Skeletal muscle cell (primary cell): ENCODE results near the gene PCF11.
"Not testable (repeated sequence)": the region's sequence is repeated elsewhere in the genome, so short reads cannot be mapped to it uniquely, and the experiment has no call there.

Experiments used
- DNase-seq: peaks from one replicate; pipeline ENCODE4 v3.0.0-alpha.2; 2010; ENCODE audit warnings: low read depth
- H3K4me3 ChIP-seq: 2 replicates; pipeline ENCODE4 v1.5.1; 2011; ENCODE audit warnings: low read depth, mild to moderate bottlenecking, control low read depth, low read length, moderate library complexity

Gene PCF11

DNA sequence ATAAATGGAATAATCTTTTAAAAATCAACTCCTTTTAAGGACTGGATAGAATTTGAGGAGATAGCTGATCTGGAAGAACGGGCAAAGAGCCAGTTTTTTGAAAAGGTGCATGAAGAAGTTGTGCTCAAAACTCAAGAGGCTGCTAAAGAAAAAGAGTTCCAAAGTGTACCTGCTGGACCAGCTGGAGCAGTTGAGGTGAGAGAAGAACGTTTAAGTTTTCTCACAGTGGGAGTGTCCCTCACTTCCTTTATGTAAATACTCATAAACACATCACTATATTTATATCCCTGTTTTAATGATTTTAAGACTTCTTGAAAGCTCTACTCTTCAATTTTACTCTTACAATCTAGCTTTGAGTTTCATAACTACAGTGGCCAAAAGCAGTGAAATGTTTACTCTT lies 24.9 kb downstream of the PCF11 start:
- DNase-seq = no peak
- H3K4me3 ChIP-seq = no peak overlapping the region

DNA sequence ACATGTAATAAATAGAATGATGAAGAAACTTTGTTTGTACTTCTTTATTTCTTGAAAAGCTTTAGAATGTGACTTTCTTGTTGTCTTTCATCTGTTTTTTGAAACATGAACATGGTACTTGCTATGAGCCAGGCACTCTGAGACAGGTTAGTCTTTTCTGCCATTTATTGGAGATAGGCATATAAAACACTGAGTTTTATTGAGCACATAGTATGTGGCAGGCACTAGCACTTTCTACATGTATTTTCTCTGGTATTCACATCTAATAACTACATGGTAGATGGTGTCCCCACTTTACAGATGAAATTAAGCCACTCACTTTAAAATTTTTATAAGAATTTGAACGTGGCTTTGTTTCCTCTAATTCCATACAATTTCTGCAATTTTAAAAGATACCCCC lies 28.8 kb downstream of the PCF11 start:
- no peak overlapping the region for H3K4me3 ChIP-seq

DNA sequence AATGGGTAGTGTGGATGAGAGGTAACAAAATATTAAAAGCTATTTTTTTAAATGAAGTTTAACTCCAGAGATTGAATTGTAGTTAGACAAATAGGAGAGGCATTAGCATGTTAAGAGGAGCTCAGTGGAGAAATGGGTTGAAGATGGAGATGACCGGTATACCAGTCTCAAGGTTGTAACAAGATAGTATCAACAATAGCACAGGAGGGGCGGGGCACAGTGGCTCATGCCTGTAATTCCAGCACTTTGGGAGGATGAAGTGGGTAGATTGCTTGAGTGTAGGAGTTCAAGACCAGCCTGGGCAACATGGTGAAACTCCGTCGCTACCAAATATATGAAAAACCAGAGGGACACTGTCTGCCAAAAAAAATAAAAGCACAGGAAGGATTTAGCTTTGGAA lies 30.5 kb downstream of the PCF11 start:
- DNase-seq = no peak
- H3K4me3 ChIP-seq = no peak overlapping the region

More for the DNA sequence above, 28.8 kb downstream of the PCF11 start:
- DNase-seq = no peak

DNA sequence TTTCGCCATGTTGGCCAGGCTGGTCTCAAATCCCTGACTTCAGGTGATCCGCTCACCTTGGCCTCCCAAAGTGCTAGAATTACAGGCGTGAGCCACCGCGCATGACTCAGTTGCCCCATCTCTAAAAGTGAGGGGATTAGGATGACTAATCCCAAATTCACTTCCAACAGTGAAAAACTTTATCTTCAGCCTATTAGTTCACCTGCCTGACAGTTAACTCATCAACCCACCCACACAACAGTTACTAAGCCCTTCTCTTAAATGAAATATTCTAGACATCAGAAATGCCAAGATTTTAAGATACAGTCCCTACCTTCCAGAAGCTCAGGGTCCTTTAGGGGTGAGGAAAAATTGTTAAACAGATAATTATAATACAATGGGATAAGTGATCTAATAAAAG lies 34.6 kb downstream of the PCF11 start:
- no peak for DNase-seq
- no peak overlapping the region for H3K4me3 ChIP-seq

DNA sequence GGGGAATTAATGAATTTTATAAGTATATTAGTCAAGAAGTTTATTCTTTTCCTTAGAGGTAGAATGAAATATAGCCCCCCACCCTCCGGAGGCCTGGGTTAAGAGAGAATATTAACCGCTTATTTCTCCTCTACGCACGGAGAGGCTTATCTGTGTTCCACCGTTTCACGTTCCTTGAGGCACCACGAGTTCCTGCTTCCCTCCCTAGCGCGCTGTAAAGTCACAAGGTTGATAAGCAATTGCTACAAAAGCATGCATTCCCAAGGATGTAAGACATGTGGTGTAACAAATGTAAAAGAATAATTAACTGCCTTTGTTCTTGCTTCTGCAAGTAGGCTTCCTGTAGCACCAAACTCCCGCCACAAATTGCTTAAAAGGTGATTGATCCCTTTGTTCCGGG lies 35.1 kb downstream of the PCF11 start:
- peak overlapping the region; percentile 89 for H3K4me3 ChIP-seq
- no peak for DNase-seq

DNA sequence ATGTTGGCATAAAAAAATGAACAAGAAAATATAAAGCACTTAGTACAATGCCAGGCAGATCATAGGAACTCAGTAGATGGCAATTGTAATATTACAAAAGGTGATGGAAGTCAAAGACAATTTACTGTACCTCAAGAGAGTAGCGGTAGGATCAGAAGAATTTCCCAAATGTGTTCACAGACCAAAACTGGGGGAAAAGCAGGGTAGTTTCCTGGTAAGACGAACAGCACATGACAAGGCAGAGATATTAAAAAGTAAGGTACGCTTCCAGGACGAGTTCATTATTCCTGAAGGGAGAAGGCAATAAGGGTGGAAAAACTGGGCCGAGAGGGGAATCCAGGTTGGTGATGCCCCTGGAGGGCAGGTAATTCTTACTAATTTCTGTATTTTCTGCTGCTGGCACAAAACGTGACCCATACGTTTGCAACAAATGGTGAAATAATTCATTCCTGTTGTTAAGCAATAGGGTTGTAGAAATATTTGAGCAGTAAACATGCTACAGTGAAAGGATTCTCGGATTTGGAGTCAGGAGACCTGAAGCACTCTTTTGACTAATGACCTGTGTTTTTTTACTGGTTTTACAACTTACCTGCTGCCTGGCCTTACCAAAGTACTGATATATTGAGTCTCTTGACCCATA lies 35.8 kb downstream of the PCF11 start:
- no peak for DNase-seq

DNA sequence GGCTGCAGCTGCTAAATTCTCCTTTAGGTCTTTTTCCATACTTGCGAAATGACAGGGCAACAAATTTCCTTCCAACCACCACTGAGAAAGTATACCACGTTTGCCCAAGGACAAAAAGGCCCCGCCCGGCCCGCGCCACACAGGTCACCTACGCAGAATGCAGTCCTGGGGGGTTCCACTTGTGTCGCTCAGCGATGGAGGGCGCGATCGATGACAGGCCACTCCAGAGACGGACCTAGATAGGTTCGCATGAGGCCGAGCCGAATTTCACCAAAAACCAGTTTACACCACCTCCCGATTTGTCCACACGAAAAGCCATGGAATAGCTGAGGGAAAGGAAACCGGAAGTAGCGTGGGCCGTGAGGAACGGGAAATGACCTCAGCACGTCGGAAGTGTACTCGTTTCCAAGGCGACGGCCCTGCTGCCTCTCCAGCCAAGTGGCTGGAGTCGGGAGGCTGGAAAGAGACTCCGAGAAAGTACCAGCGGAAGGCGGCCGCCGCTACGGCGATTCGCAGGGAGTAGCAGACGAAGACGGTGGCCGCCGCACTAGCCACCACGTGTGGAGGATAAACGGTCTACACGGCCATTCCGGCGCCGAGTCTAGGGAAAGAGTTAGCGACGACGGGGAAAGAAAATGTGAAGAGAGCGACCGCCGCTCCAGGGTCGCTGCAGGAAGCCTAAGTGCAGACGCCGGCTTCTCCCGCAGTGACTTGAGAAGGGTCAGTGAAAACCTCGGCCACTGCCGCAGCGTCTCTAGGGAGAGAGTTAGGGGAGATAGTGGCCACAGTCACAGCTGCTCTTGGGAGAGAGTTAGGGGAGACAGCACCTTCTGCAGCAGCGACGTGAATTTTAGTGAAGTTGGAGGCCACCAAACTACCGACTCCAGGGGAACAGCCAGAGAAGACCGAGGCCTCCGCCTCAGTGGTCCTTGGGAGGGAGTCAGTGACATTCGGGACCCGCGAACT lies 36.7 kb downstream of the PCF11 start, which contains the start of gene ANKRD42:
Gene ANKRD42, plus strand, starts transcription at position 398 of the 966 bp plus-strand sequence. CDS start 959 bp downstream, outside the sequence.
- peak within 1 kb of the TSS; percentile 89 for H3K4me3 ChIP-seq
- peak; percentile 86 for DNase-seq

More for the DNA sequence above, 35.8 kb downstream of the PCF11 start:
- peak overlapping the region; percentile 89 for H3K4me3 ChIP-seq

DNA sequence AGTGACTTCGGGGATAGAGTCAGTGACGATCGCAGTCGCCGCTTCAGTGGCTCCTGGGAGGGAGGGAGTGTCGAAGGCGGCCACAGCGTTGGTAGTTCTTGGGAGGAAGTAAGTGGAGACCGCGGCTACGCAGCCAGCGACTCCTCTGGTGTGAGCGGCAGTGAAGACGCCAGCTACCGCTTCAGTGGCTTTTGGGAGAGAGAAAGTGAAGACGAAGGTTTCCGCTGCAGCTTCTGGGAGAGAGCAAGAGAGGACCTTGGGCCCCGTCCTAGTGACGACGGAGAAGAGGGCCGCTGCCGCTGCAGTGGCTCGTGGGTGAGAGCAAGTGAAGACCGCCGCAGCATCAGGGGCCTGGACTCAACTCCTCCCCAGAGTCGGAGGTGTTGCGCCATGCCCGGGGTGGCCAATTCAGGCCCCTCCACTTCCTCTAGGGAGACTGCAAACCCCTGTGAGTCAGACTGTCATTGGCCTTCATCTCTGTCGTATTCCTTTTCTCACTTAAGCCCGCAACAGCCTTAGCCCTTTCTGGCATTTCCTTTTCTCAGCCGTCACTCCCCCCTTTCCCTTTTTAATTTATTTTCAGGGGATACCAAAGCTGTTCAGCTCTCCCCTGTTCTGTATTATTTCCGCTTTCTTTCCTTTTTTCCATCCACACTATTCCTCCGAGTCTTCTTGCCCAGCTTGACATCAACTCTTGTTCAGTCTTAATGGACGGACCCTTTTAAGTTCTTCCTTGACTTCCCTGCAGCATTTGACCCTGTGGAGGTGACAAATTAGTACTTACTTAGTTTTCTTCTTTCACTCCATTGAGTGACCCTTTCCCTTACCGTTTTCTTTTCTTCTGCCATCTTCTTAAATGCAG lies 37.6 kb downstream of the PCF11 start:
- DNase-seq = peak; percentile 41

DNA sequence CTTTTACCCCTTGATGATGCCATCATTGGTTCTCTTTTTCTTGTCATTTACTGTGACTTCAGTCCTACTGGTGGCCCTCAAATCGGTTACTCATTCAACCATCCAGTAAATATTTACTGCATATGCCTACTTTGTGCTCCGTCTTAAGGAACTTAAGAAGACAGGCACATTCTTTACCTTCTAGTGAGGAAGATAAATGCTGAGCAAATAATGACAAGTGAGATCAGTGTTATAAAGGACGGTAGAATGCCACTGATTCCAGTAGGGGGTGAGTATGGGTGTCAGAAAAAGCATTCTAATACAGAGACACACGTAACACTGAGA lies 38.2 kb downstream of the PCF11 start:
- DNase-seq = no peak
- H3K4me3 ChIP-seq = peak overlapping the region; percentile 89

More for the DNA sequence above, 37.6 kb downstream of the PCF11 start:
- peak overlapping the region; percentile 89 for H3K4me3 ChIP-seq

DNA sequence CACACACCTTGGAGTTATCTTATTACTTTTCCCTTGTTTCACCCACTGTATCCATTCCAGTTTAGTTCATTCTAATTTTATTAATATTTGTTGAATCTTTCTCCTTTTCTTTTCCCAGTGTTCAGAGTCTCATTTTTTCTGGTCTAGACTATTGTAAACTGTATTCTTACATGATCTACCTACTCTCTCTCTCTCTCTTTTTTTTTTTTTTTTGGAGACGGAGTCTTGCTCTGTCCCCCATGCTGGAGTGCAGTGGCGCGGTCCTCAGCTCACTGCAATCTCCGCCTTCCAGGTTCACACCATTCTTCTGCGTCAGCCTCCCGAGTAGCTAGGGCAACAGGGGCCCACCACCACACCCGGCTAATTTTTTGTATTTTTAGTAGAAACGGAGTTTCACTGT lies 38.7 kb downstream of the PCF11 start:
- DNase-seq = no peak
- no peak overlapping the region for H3K4me3 ChIP-seq

DNA sequence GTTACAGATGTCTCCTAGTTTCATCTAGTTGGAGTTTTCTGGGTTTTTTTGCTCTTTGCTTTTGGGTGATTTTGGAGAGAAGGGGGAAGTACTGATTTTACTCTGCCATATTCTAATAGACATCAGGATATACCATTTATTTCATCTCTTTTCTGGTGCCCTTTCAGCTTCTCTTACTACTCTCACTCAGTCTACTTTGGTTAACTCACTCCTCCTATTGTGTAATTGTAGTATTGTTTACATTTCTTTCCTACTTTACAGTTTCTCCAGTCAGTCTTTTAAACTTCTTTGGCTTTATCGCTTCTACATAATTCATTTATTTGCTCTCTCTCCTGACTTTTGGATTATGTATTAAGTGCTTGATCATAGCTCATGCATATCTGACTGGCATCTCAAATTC lies 43.1 kb downstream of the PCF11 start:
- no peak overlapping the region for H3K4me3 ChIP-seq
- DNase-seq = no peak

DNA sequence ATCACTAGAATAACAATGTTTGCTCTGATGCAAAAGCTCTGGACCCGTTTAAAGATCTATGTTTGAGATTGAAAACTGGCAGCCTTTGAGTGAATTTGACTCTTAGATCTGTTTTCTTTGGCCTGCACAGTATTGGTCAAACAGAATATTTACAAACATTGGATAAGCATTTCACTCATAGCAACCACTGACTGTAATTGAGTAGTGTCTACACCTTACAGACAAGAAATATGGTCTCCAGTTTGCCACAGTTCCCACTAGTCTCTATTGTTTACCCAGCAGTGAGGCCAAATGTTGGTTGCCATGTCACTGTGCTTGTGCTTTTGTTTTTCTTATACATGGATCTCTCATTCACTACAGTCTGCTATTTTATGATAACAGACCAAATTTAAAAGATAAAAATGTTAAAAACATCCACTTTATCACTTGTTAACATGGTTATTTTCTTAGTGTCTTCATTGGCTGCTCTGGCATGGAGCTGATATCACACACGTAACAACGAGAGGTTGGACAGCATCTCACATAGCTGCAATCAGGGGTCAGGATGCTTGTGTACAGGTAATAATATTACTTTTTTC lies 48.8 kb downstream of the PCF11 start:
- DNase-seq = no peak
- no peak overlapping the region for H3K4me3 ChIP-seq

DNA sequence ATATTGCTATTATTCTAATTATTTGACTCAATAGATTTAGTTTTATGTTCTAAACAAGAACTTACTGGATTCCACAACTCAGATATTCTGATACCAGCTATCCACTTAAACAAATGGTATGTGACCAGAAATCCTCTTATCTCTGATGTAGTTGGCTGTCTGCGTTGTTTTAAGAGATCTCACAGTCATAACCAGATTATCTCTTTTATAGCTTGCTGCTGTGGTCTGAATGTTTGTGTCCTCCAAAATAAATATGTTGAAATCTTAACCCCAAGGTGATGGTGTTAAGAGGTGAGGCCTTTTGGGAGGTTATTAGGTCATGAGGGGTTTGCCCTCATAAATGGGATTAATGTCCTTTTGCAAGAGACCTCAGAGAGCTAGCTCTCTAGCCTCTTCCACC lies 49.3 kb downstream of the PCF11 start:
- no peak for DNase-seq
- no peak overlapping the region for H3K4me3 ChIP-seq

DNA sequence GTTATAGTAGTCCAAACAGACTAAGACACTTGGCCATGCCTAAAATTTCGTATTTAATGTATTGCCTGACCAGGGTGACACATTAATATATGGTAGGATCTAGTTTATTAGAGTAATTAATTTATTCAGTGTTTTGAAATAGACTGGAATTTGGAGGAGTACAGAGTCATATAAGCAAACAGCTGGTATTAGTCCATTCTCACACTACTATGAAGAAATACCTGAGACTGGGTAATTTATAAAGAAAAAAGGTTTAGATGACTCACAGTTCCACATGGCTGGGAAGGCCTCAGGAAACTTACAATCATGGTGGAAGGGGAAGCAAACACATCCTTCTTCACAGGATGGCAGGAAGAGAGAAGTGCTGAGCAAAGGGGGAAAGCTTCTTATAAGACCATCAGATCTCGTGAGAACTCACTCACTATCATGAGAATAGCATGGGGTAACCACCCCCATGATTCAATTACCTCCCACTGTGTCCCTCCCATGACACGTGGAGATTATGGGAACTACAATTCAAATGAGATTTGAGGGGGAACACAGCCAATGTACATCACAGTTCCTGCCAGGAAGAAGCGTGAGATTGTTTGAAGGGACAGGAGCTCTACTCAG lies 49.9 kb downstream of the PCF11 start:
- not testable (repeated sequence) for H3K4me3 ChIP-seq, DNase-seq

DNA sequence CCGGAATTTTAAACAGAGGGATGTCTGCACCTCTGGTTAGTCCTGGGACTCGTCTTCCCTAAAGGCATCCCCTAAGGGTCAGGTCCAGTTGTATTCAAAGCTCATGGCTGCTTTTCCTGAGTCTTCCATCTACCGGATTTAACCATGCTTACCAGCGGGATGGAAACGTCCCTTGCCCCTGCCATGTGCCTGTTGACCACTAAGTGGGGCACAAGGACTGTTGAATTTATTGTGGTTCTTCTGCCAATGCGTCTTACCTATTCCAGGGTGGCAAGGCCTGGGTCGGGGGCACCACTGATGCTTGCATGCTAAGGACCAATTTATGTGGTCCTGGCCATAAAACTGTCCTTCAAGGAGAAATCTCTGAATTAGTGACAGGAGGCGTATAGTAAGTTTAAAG lies 62.2 kb downstream of the PCF11 start:
- H3K4me3 ChIP-seq = no peak overlapping the region
- DNase-seq = no peak

DNA sequence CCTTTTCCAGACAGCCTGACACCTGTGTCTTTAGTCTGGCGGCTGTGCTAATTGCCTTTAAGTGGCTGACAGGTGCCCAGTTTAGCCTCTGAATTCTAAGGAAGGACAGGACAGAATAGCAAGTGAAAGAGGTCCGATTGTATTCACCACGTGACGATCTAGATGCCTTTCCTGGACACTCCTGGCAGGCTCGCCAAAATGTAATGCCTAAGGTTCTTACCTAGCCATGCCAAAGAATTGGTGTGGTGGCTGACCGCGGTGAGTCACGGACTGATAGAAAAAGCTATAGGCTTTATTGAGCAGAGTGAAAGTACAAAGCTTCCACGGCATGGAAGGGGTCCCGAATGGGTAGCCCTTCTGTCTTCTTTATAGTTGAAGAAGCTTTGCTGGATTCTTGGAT lies 63.3 kb downstream of the PCF11 start:
- no peak overlapping the region for H3K4me3 ChIP-seq
- no peak for DNase-seq

DNA sequence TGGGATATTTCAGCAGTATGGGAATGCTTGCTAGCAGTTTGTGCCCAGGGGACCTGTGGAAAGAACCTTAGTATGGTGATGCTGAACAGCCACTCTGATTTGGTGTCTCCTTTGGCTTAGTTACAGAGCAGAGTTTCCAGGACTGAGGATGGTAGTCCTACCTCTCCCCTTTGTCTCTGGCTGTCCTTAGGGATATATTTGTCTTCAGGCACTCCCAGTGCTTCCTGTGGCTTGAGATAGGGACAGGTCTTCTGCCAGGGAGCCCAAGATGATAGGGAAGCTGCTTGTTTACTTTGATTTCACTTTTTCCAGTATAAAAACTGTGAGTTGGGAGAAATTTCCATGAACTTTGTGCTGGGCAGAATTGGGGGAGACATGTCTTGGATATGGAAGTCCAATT lies 64.8 kb downstream of the PCF11 start:
- no peak for DNase-seq
- no peak overlapping the region for H3K4me3 ChIP-seq

DNA sequence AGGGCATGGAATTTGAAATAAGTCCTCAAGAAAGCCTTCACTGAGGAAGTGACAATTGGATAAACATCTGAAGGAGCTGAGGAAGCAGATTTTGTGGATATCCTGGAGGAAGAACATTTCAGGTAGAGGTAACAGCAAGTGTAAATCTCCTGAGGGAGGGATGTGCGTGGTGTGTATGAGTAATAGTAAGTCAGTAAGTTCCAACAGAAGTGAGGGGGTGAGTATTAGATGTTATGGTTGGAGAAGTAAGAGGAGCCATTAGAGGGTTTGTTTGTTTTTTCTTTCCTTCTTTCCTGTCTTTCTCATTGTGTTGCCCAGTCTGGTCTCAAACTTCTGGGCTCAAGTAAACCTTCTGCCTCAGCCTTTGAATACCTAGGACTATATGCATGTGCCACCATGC lies 65.6 kb downstream of the PCF11 start:
- DNase-seq = peak; percentile 4
- H3K4me3 ChIP-seq = no peak overlapping the region

DNA sequence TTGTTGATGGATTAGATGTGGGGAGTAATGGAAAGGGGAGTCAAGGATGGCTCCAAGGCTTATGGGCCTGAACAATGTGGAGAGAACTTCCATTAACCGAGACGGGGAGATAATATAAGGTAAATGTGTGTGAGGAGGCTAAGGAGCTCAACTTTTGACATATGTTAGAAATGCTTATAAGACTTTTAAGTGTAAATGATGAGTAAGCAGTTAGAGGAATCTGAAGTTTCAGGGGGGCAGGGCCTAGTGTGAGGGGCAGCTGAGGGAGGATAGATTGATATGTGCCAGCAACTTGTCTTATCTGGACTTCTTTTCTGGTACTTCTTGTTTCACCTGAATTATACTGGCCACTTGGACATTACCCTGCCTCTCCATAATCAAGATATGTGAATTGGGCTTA lies 66.5 kb downstream of the PCF11 start:
- no peak overlapping the region for H3K4me3 ChIP-seq
- no peak for DNase-seq
